UCSD-AML1 (cell line): ENCODE measurements around the gene USP10.
"Not testable (repeated sequence)": the region's sequence is repeated elsewhere in the genome, so short reads cannot be mapped to it uniquely, and the experiment has no call there.

Source experiments
- DNase-seq: peaks from one replicate; lab custom pipeline; 2025; ENCODE audit not compliant: unreplicated experiment; lab: John Stamatoyannopoulos, UW

The USP10 gene

DNA sequence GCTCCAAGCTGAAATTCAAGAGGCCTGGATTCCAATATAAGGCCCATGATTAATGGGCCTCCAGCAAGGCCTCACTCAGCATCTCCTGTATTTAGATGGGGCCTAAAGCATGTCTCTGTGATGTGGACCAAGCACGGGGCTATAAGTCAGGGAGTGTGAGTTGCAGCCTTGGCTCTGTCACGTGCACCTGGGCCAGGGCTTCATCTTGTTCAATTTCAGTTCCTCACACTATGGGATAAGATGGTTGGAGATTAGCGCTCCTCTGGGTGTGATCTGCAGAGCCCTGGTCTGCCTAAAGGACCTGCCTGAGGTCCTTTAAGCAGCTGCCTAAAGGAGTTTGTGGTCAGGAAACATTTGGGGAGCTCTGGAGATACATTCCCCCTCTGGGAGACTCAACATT lies 26.2 kb upstream of the USP10 start:
- DNase-seq, result no peak

DNA sequence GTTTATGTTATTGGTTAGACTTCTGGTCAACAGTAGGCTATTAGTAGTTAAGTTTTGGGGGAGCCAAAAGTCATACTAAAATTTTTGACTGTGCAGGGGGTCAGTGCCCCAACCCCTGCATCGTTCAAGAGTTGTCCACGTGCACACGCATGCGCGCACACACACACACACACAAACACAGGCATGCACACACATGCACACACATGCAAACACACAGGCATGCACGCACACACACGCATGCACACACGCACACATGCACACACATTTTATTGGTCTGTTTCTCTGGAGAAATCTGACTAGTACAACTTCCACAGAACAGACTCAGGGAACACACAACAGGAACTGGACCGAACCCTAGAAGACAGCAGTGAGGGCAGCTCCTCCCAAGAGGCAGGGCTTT lies 24.4 kb upstream of the USP10 start:
- no peak for DNase-seq

DNA sequence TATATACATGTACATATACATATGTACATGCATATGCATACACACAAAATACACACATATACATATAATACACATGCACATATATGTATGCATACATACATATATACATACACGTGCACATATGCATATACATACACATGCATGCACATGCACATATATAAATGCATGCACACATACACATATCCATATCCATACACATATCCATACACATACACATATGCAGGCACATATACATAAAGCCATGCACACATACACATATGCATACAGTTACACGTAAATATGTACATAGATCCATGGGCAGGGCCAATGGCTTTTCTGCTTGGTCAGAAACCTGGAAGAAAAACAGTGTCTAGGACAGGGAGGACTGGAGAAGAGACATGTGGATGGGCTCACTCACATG lies 23.9 kb upstream of the USP10 start:
- no peak for DNase-seq

DNA sequence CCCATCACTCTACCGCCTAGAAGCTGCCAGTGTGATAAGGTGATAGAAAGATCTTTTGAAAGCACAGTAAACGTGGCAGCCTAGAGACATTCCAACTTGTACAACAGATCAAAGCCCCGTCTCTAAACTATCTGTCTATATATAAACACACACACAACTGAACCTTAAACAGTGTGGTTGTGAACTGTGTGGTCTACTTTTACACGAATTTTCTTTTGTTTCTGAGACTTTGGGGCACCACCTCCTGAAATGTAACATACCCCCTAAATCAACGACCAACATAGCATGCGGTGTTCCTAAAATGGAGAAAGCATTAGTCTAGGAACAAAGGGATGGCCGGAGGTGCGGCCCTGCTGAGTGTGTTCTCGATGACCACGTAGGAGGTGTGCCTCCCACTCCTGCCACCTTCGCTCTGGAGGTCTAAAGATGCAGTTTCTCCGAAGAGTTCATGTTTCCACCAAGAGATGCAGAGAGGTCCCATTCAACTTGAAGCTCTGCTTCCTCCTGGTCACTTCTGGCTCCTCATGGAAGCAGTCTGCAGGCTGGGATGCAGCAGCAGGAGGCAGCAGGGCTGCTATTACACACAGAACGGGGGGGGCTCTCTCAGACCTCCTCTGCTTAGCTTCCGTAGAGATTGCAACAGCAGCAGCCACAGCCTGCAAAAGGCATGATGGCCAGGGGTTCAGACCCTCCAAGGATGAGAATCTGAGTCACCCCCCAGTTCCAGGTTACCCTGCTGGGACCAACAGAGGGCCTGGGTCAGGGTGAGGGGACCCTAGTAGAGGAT lies 22.6 kb upstream of the USP10 start:
- DNase-seq, result no peak

DNA sequence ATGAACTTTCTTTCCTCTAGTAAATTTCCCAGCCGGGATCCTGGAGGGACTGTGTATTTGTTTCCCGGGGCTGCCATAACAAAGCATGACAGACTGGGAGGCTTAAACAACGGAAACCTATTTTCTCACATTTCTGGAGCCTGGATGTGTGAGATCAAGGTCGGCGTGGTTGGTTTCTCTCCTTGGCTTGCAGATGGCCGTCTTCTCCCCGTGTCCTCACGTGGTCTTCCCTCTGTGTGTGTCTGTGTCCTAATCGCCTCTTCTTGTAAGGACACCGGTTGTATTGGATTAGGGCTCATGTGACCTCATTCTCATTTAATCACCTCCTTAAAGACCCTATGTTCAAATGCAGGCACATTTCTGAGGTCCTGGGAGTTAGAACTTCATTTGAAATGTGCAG lies 22.0 kb upstream of the USP10 start:
- DNase-seq, result no peak

DNA sequence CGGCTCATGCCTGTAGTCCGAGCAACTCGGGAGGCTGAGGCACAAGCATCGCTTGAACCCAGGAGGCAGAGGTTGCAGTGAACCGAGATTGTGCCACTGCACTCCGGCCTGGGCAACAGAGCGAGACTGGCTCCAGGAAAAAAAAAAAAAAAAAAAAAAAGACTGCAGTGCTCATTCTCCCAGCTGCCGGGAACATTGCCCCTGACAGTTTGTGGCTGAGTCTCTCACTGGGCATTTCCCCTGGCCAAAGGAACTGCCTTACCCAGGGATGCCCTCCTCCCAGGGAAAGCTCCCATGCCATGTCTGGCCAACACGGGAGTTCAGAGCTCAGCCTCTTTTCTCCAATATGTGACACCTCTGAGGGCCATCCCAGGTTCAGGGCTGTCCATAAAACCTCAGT lies 21.3 kb upstream of the USP10 start:
- no peak for DNase-seq

DNA sequence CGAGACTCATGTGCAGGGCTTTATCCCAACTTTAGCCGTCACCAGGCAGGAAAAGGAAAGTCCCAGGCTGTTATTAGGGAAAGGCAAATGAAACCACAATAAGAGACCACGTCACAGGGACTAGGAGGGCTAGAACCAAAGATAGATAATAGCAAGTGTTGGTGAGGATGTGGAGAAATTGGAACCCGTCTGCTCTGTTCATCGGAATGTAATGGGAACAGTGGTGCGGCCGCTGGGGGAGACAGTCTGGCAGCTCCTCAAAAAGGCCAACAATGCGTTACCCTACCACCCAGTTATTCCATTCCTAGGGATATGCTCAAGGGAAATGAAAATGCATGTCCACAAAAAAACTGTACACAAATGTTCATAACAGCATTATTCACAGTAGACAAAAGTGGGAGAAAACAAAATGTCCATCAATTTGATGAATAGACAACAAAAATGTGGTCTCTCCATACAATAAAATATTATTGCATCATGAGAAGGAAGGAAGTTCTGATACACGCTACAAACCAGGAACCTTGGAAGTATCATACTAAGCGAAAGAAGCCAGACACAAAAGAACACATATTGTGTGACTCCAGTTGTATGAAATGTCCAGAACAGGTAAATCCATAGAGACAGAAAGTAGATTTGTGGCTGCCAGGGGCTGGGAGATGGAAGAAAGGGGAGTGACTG lies 19.5 kb upstream of the USP10 start:
- no peak for DNase-seq

DNA sequence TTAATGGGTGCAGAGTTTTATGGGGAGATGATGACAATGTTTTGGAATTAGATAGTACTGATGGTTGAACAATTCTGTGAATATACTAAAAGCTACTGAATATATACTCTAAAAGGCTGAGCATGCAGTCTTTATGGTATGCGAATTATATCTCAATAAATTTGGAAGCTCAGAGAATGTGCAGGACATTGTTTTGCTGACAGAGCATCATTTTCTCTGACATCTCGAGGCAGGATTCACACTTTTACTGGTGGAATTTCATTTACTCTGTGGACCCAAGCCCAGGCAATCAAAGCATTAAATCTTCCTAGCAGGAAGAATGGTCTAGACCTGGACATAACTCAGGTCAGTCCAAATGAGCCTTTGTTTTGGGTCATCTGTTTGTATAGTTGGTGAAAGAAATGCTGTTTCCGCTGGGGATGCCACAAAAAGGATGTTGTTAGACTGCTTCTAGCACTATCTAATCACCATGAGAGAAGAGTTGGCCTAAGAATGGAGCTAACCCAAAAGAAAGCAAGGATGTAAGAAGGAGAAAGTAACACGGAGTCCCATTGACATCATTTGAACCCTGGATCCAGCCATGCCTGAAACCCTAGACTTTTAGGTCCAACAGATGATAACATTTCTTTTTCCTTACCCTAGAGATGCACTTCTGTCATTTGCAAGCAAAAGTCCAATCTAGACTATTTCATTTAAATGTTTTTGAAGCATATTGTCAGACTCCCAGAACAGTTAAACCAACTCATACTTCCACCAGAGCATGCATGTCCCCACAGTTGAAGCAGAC lies 18.8 kb upstream of the USP10 start:
- no peak for DNase-seq

DNA sequence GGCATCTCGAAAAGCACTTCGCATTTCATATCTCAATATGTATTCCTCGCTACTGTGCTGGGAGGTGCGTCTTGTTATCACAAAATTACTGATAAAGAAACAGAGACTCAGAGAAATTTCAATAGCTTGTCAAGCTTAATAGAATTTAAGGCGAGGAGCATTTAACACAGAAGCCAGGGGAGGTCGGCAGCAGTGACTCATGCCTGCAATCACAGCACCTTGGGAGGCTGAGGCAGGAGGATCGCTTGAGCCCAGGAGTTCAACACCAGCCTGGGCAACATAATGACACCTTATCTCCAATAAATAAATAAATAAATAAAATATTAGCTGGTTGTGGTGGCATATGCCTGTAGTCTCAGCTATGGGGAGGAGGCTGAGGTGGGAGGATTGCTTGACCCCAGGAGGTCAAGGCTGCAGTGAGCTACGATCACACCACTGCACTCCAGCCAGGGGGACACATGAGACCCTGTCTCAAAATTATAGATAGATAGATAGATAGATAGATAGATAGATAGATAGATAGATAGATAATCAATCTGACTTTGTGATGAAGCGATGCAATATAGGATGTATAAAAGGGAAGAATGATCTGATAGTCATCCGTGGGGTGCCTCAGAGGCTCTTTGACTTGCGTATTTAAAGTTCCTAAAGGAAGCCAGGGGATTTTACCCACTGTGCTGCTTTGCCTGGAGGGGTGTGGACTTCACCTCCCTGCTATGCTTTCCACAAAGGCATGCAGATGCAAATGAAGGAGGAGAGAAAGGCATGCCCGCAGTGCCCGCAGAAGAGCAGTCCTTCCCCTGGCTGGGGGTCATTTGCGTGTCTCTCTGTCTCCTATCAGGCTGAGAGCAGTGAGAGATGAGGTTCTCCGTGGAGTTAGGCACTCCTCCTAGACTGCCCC lies 15.9 kb upstream of the USP10 start:
- no peak for DNase-seq

DNA sequence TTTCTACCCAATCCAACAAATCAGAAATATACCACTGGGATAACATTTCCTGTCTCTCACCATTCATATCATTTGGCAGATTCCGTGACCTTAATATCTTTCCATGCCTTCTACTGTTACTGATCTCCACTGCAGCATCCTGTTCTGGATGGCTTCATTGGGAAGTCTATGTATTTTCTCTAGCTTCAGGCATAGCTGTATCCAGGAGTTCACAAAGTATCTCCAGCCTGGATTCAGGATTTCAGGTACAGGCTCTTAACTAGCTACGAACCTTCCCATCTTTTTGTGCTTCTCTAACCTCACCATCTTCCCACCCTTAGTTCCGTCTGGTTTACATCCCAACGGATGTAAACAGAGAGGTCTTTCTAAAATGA lies 15.2 kb upstream of the USP10 start:
- DNase-seq, result no peak

DNA sequence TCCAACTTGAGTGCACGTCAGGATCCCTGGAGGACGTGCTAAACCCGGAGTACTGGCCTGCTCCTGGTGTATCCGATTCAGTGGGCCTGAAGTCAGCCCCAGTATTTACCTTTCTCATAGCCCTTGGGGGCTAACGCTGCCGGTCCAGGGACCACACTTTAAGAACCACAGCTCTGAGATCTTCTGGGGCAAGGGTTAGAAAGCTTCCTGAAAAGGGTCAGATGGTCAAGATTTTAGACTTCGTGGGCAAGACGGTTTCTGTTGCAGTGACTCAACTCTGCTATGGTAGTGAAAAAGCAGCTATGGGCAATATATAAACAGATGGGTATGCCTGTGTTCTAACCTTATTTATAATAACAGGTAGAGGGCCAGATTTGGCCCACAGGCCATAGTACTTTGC lies 14.6 kb upstream of the USP10 start:
- DNase-seq, result no peak

DNA sequence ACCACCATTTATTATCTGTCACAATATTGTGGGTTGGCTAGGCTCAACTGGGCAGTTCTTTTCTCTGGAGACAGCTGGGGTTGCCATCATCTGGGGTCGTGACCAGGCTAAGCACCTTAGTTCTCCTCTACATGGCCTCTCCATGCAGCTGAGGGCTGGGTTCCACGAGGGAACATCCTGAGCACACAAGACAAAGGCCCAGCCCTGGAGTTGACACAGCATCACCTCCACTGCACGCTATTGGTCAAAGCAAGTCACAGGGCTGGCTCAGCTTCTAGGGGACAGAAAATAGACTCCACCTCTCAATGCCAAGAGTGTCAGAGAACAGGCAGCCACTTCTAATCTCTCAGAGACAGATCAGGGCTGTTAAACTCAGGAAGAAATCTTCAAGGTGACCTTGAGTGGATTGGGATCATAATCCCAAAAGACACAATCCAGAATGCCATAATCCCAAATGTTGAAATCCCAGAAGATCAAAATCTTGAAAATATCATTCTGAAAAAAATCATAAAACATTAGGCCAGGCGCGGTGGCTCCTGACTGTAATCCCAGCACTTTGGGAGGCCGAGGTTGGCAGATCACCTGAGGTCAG lies 13.0 kb upstream of the USP10 start:
- DNase-seq, result no peak

DNA sequence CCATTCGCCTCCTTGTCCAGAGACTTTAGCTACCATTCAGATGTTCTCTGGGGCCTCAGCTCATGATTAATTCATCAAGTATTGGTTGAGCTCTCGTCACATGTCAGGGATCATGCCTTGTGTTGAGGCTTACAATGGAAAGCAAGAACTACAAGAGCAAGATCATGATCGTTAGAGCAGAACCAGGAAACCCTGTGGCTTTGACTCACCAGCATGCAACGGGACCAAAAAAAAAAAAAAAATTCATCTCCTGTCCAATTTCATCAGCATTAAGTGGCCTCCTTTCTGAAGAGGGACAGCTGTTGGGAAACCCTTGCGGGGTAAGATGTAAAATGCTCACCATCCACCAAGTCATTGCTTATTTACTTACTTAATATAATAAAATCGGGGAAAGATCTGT lies 12.1 kb upstream of the USP10 start:
- no peak for DNase-seq

DNA sequence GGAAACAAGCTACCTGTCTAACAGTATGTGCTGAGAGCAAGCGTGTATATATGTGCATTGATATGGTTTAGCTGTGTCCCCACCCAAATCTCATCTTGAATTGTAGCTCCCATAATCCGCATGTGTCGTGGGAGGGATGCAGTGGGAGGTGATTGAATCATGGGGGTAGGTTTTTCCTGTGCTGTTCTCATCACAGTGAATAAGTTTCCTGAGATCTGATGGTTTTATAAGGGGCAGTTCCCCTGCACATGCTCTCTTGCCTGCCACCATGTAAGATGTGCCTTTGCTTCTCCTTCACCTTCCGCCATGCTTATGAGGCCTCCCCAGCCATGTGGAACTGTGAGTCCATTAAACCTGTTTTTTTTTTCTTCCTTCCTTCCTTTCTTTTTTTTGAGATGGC lies 11.6 kb upstream of the USP10 start:
- not testable (repeated sequence) for DNase-seq

DNA sequence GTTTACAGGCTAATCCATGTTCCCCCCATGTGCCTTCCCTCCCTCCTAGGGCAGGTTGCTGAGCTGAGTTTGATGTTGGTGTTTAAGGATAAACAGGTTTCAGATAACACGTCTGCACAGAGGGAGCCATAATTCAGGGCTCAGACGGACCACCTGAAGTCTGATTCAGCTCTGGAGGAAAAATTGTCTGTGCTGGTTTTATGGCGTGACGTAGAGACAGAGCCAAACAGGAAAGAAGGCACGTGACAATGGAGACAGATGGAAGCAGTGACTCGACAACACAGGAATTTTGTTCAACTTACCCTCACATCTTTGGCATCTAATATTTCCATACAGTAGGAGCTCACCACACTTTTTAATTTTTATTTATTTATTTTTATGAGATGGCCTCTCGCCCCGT lies 10.7 kb upstream of the USP10 start:
- DNase-seq, result no peak

DNA sequence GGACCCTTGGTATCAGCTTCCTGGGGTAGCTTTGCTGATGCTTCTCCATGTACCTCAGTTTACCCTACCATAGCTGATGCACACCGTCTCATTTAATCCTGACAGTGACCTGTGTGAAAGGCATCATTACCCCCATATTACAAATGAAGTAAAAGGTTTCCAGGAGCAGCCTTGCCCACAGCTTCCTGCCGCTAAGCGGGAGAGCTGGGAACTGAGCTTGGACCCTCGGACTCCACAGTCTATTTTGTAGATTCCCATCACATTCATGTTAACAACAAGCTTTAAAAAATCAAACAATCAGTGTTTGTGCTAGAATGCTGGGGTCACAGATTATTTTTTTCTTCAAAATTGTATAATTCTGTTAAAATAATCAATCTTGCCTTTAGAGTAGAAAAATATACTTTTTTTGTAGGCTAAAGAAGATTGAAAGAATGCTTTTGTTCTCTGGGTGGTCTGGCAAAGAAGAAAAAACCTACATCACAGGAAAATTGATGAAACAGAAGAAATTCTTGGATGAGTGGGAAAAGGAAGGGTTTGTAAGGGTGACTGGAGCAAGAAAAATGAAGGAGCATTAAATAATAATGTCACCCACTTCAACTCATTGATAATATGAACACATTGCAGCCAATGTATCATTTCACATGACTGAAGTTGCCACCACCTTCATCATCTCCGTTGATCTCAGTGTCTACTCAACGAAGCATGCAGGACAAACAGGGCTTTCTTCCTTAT lies 9.5 kb upstream of the USP10 start:
- no peak for DNase-seq

DNA sequence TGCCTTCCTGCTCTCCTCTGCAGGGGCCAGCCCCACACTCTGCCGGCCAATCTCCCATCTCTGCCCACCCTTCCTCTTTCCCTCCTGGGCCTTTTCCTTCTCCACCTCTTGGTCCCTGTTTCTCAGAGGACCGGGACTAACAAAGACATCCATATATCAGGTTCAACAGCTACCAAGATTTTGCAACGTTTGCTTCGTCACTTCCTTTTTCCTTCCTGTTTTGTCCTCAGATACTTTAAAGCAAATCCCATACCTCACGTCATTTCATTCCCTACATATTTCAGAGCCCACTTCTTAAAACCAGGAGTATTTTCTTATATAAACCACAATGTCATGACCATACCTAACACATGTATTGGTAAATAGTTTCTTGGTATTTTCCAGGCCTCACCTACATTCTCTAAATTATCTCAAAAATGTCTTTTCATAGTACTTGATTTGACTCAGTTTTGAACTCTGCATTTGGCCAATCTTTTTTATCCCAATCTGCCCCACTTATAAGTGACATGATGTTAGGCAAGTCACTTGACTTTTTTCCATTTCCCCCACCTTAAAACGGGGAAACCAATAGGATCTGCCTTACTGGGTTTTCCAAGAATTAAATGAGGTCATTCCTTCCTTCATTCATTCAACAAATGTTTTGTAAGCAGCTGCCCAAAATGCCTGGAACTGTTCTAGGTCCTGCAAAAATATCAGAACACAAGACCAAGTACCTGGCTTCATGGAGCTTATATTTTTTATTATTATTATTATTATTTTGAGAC lies 7.2 kb upstream of the USP10 start:
- DNase-seq, result peak; percentile 32

DNA sequence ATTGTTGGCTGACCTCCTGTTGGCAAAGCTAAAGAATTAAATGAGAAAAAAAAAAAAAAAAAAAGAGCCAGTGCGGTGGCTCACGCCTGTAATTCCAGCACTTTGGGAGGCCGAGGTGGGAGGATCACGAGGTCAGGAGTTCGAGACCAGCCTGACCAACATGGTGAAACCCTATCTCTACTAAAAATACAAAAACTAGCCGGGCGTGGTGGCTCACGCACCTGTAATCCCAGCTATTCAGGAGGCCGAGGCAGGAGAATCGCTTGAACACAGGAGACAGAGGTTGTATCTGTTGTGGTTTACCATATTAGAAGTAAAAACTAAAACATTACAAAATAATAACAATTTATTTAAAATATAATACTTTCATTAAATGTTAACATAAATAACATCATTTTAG lies 5.9 kb upstream of the USP10 start:
- DNase-seq, result not testable (repeated sequence)

DNA sequence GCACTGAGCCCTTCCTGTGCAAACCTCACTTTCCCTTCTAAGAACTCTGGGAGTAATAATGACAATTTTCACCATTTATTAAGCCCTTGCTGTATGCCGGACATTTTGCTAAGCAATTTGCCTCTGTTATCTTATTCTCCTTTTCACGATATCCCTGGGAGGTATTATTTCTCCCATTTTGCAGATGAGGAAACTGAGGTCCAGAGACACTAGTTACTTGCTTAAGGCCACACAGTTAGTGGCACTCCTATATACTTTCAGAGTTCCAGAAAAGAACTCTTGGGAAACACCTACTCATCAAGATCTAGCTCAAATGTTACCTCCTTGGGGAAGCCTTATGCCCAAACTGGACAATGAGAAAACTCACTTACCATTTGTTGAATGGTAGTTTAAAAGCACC lies 4.8 kb upstream of the USP10 start:
- DNase-seq, result no peak
